ENCODE measurements around the gene MAGI3.

DNA sequence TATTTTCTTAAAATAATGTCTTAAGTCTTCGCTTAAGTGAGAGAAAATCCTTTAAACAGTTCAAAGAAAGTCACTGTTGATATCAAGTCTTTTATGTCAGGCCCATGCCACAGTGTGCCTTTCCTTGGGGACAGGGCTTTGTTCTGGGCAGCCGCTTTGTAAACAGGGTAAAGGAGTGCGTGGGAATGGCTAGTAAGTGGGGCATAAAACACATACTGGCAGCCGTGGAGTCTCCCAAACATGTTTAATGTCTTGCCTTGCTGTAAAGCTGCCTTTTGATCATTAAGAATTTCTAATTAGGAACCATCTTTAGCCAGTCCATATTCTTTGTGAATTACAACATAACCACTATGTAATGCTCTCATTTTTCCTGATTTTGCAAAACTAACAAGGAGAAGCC, 269.2 kb downstream of the MAGI3 start:
- no peak for TF ChIP-seq CTCF (IDR thresholded peaks at IDR 0.05; ENCODE audit: low read length)
- no peak for TF ChIP-seq EZH2 (IDR thresholded peaks at IDR 0.05; ENCODE audit: borderline replicate concordance, low read length)

Measured in OCI-LY1 (cell line).